K562 (cell line): Measurements from ENCODE around the gene AKT1S1.

Experiments used
- ARNT ChIP-seq, 2 experiments: fragments of 450-650 bp; IDR thresholded peaks; 2 replicates each; pipeline ENCODE4 v1.6.1; 2016; ENCODE audit warnings: mild to moderate bottlenecking in 1 of 2
- CTCF ChIP-seq, 3 experiments: IDR thresholded peaks in 2 of 3; conservative IDR thresholded peaks in 1 of 3; 2 replicates each; pipeline ENCODE4 v1.5.1; 2011 to 2012; ENCODE audit warnings: low read length in 3 of 3, mild to moderate bottlenecking in 3 of 3, control low read depth in 2 of 3, improper control_type of control experiment in 1 of 3, inconsistent platforms in 1 of 3, low read depth in 1 of 3, mixed read lengths in 1 of 3, moderate library complexity in 1 of 3; ENCODE audit not compliant: insufficient read depth in 2 of 3
- HDAC1 ChIP-seq, 2 experiments: fragments of 450-650 bp; IDR thresholded peaks; 2 replicates each; pipeline ENCODE4 v1.6.1; 2016 to 2017; ENCODE audit warnings: inconsistent platforms in 1 of 2, mild to moderate bottlenecking in 1 of 2, moderate library complexity in 1 of 2
- HOXB6 ChIP-seq: fragments of 250-450 bp; sonication (Bioruptor Pico); IDR thresholded peaks from 2 replicates; pipeline ENCODE4 v1.5.1; 2022; ENCODE audit warnings: mild to moderate bottlenecking, borderline replicate concordance
- MAZ ChIP-seq, 2 experiments: fragments of 450-650 bp in 1 of 2; sonication (generic) in 1 of 2; formaldehyde crosslinking; IDR thresholded peaks in 1 of 2; conservative IDR thresholded peaks in 1 of 2; 2 replicates each; pipeline versions ENCODE4 v1.4.0 to v1.5.0; 2020; ENCODE audit warnings: mild to moderate bottlenecking in 1 of 2, missing genetic modification reagents in 1 of 2
- NR2F6 ChIP-seq: fragments of 450-650 bp; formaldehyde crosslinking; IDR thresholded peaks from 2 replicates; pipeline ENCODE4 v1.4.0; 2020; ENCODE audit warnings: mild to moderate bottlenecking
- POLR2A ChIP-seq: fragments of 450-650 bp; conservative IDR thresholded peaks from 2 replicates; pipeline ENCODE4 v1.6.1; 2016
- REST ChIP-seq, 2 experiments: fragments of 450-650 bp; formaldehyde crosslinking in 1 of 2; IDR thresholded peaks; 2 replicates each; pipeline versions ENCODE4 v1.4.0 to v1.6.1; 2014 to 2020; ENCODE audit warnings: mild to moderate bottlenecking in 2 of 2, borderline replicate concordance in 1 of 2, low read depth in 1 of 2
- RUNX1 ChIP-seq: sonication (generic); IDR thresholded peaks from 2 replicates; pipeline ENCODE4 v1.6.1; 2016; ENCODE audit warnings: antibody characterized with exemption, low read depth
- SMAD3 ChIP-seq: fragments of 450-650 bp; formaldehyde crosslinking; conservative IDR thresholded peaks from 2 replicates; pipeline ENCODE4 v1.4.0; 2020; ENCODE audit warnings: mild to moderate bottlenecking
- TCF7 ChIP-seq: sonication (generic); IDR thresholded peaks from 2 replicates; pipeline ENCODE4 v1.6.1; 2016; ENCODE audit warnings: antibody characterized with exemption, borderline replicate concordance
- ZBTB43 ChIP-seq: sonication (generic); formaldehyde crosslinking; IDR thresholded peaks from 2 replicates; pipeline ENCODE4 v1.8.0; 2023; ENCODE audit warnings: mild to moderate bottlenecking, missing genetic modification reagents

GRCh38 chr19:49829721-49830120 lies 47.4 kb downstream of the AKT1S1 start:
- TF ChIP-seq CTCF (IDR thresholded peaks at IDR 0.05 in 2 of 3, conservative IDR thresholded peaks at IDR 0.05 in 1 of 3; ENCODE audit: insufficient read depth in 2 of 3, low read depth in 1 of 3, low read length in 3 of 3) (no peak), HOXB6 (CRISPR knock-in tag) (no peak), RUNX1 (no peak), NR2F6 (no peak), HDAC1 (IDR thresholded peaks at IDR 0.05) (no peak), SMAD3 (no peak), POLR2A (no peak), MAZ (CRISPR knock-in tag; conservative IDR thresholded peaks at IDR 0.05 in 1 of 2, IDR thresholded peaks at IDR 0.05 in 1 of 2) (no peak), TCF7 (no peak), ZBTB43 (CRISPR knock-in tag) (no peak), ARNT (IDR thresholded peaks at IDR 0.05) (no peak), REST (IDR thresholded peaks at IDR 0.05; ENCODE audit: borderline replicate concordance) (no peak), REST (CRISPR knock-in tag; IDR thresholded peaks at IDR 0.05; ENCODE audit: low read depth) (no peak)
